ENCODE data around the gene CHRM5. TPM values are rescaled to one million over a fixed set of nuclear protein-coding genes. Genes with fewer than 3 reads are reported as not detected.

The CHRM5 gene
- total and polyA plus RNA-seq, 4 donors: 0.01 to 0.23 TPM; not detected in 2

GRCh38 chr15:34031987-34032760, 63.9 kb downstream of the CHRM5 start:
- Histone ChIP-seq H3K27ac (ENCODE audit: low read depth in 1 of 2, low read length in 1 of 2) (no peak overlapping the region), H3K9me3 (ENCODE audit: control insufficient read depth in 4 of 4, insufficient read depth in 3 of 4, low read length in 3 of 4) (no peaks in the 10 kb centered on the region), H3K4me3 (no peak overlapping the region), H3K4me1 (ENCODE audit: control insufficient read depth in 5 of 5, insufficient read depth in 5 of 5, low read length in 5 of 5) (peaks cover 0 to 11% (median 0%) of the 10 kb centered on the region in 5 donors), H3K36me3 (ENCODE audit: control insufficient read depth in 4 of 4, insufficient read depth in 4 of 4, low read length in 4 of 4) (no peaks in the 10 kb centered on the region), H3K27me3 (ENCODE audit: control insufficient read depth in 3 of 3, insufficient read depth in 3 of 3, low read length in 2 of 3) (no peaks in the 10 kb centered on the region), H3K9ac (ENCODE audit: insufficient read depth in 1 of 2, low read length in 2 of 2) (no peak overlapping the region)
- no peak for DNase-seq
- WGBS, 2 donors: 84 to 97% methylated on average over 10 of the region's 10 CpGs
- ATAC-seq (ENCODE audit: insufficient read depth, low FRiP score): no peak
- no peak for TF ChIP-seq CTCF (IDR thresholded peaks at IDR 0.05; ENCODE audit: control extremely low read depth, extremely low read depth)

- TF ChIP-seq CTCF (IDR thresholded peaks at IDR 0.05; ENCODE audit: control extremely low read depth, extremely low read depth): no peak
- Histone ChIP-seq H3K27ac (ENCODE audit: low read depth in 1 of 2, low read length in 1 of 2) (peak overlapping the region; percentile 98 to 100), H3K4me1 (ENCODE audit: control insufficient read depth in 5 of 5, insufficient read depth in 5 of 5, low read length in 5 of 5) (peaks cover 0 to 23% (median 5%) of the 10 kb centered on the region in 5 donors), H3K9me3 (ENCODE audit: control insufficient read depth in 4 of 4, insufficient read depth in 3 of 4, low read length in 3 of 4) (no peaks in the 10 kb centered on the region), H3K27me3 (ENCODE audit: control insufficient read depth in 3 of 3, insufficient read depth in 3 of 3, low read length in 2 of 3) (no peaks in the 10 kb centered on the region), H3K9ac (ENCODE audit: insufficient read depth in 1 of 2, low read length in 2 of 2) (peak overlapping the region; percentile 33 to 66), H3K36me3 (ENCODE audit: control insufficient read depth in 4 of 4, insufficient read depth in 4 of 4, low read length in 4 of 4) (no peaks in the 10 kb centered on the region), H3K4me3 (peak overlapping the region; percentile 93)
- 0% methylated on average over 53 to 69 of the region's 70 CpGs for WGBS, 2 donors
- ATAC-seq (ENCODE audit: insufficient read depth, low FRiP score) (peak; percentile 92), DNase-seq (peak; percentile 84 to 92 (median 87))
Observed at GRCh38 chr15:34038023-34038870, 70.0 kb downstream of the CHRM5 start.

- peaks cover 0 to 23% (median 5%) of the 10 kb centered on the region in 5 donors for H3K4me1 ChIP-seq (ENCODE audit: control insufficient read depth in 5 of 5, insufficient read depth in 5 of 5, low read length in 5 of 5)
- TF ChIP-seq CTCF (IDR thresholded peaks at IDR 0.05; ENCODE audit: control extremely low read depth, extremely low read depth): no peak
- H3K9me3 ChIP-seq (ENCODE audit: control insufficient read depth in 4 of 4, insufficient read depth in 3 of 4, low read length in 3 of 4): no peaks in the 10 kb centered on the region
- peak within 1 kb of the TSS; percentile 33 to 66 for H3K9ac ChIP-seq (ENCODE audit: insufficient read depth in 1 of 2, low read length in 2 of 2)
- ATAC-seq (ENCODE audit: insufficient read depth, low FRiP score) (peak; percentile 54), DNase-seq (peak; percentile 58 to 63 (median 58))
- 1% methylated on average over 77 to 82 of the region's 82 CpGs for WGBS, 2 donors
- H3K27ac ChIP-seq (ENCODE audit: low read depth in 1 of 2, low read length in 1 of 2): peak within 1 kb of the TSS; percentile 98 to 100
- H3K27me3 ChIP-seq (ENCODE audit: control insufficient read depth in 3 of 3, insufficient read depth in 3 of 3, low read length in 2 of 3): no peaks in the 10 kb centered on the region
- H3K4me3 ChIP-seq: peak within 1 kb of the TSS; percentile 93
- no peaks in the 10 kb centered on the region for H3K36me3 ChIP-seq (ENCODE audit: control insufficient read depth in 4 of 4, insufficient read depth in 4 of 4, low read length in 4 of 4)
Observed at GRCh38 chr15:34038871-34039789, 70.8 kb downstream of the CHRM5 start, which contains the start of gene AVEN. TSS of gene AVEN (minus strand) at chr15:34039204. CDS start at chr15:34039046, 158 bp downstream.
